NCI-H345 treated with DMSO at 0.1 percent for 48 hours (cell line): Measurements from ENCODE around the gene CEP112.

Experiments
- DNase-seq: peaks from one replicate; lab custom pipeline; 2025; ENCODE audit not compliant: unreplicated experiment; lab: John Stamatoyannopoulos, UW

The CEP112 gene

DNA sequence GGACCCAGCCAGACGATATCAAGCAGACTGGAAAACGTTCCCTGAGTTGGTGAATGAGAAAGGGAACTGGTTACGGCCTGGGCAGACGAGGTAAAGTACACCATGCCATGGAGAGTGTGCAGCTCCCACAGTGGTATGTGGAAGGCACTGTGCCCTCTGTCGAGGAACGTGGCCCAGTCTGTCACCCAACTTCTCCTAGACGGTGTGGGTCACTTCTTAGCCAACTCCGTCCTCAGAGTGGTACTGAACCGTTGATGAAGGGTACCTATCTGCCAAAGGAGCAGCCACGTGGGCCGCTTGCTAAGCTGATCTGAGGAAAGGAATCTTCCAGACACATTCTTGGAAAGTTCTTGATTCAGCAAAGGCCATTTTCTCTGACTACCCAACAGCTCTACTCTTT lies 574.4 kb downstream of the CEP112 start:
- no peak for DNase-seq

DNA sequence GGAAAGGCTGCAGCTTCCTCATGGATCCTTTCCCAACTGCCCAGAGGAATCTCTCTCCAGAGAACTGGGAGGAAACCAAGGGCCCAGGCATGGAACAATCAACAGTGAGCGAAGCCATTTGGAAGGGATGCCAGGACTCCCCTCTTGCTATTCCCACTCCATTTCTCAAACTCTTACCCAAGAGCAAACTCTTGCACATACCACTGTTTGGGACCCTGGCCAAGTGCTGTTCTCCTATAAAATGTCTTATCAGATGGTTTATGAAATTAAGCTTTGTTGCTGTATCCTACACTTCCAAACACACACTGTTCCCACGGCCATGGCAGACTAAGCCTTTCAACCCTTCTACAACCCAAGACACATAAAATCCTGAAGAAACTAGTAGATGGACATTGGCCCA lies 582.2 kb downstream of the CEP112 start:
- no peak for DNase-seq

DNA sequence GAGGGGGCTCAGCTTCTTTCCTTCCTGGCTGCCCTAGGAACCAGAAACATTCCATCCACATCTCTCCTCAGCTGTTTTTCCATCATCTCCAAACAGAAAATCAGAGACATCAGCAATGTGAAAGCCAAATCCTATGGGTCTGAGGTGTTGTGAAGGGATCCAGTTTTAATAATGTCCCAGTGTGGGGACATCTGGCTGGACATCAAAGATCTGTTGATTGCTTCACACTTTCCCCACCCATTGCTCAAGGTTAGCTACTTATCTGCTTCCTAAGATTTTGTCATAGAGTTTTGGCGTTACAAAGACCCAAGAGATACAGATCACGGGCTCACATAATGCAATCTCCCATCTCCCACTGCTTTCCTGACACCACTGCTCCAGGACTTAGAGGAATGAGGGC lies 582.6 kb downstream of the CEP112 start:
- no peak for DNase-seq

DNA sequence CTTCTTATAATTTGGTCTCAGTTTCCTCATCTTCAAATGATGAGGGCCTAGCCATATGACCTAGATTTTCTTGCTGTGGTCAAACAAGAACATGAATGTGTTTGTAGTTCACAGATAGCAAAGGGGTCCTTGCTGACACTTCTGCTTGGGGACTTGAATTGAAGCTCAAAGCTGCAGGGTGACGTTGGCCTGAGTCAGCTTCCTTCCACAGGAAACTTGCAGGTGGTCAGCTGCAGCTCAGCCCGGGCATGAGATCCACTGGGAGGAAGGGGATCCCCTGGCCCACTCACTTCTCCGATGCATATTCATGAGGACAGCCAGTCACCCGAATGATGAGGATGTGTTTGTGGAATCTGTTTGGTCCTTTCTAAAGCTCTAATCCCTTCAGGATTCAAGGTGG lies 587.9 kb downstream of the CEP112 start:
- no peak for DNase-seq

DNA sequence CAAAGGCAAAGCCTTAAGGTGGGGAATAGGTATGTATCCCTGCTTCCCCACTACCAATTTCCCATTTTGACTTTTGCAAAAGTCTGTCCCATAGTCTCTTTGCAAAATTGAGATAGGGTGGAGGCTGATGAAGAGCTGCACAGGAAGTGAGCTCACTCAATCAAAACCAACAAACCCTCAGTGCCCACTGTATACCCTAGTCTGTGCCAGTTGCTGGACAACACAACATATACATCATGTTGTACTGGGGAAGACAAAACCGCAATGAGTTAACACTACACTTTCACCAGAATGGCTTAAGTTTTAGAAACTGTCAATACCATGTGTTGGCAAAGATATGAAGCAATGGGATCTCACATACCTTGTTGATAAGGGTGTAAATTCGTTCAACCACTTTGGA lies 590.1 kb downstream of the CEP112 start:
- no peak for DNase-seq

DNA sequence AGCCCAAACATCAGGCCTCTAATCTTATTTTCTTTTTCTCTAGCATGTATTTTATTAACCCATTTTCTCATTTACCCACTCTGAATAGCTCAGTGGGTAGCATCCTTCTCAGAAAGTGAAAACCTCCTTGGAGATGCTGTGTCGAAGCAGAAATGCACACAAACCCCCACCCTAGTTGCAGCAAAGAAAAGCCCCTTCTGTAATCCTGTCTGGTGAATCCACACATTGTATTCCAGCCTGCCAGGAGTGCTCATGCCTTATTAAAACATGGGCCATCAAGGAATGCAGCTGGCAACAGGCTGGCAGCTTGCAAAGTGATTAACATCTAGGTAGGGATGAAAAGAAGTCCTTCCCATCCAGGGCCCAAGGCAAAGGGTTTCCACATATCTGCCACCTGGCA lies 590.8 kb downstream of the CEP112 start:
- DNase-seq = no peak

DNA sequence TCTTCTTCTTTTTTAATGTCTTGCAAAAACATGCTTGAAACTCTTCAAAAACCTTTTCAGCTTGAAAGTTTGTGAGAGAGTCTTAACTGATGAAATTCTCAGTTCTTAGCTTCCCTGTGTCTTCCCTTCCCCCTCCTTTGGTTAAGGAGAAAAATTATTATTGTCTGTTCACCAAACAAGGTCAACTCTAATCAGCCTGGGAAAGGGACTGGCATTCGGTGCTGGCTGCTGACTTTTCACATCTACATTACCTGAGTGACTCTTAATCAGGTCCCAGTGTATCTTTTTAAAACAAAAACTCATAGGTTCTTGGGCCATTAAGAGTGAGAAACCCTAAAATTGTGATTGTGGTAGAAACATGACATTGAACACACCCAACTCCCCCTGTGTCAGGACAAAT lies 591.4 kb downstream of the CEP112 start:
- DNase-seq = no peak

DNA sequence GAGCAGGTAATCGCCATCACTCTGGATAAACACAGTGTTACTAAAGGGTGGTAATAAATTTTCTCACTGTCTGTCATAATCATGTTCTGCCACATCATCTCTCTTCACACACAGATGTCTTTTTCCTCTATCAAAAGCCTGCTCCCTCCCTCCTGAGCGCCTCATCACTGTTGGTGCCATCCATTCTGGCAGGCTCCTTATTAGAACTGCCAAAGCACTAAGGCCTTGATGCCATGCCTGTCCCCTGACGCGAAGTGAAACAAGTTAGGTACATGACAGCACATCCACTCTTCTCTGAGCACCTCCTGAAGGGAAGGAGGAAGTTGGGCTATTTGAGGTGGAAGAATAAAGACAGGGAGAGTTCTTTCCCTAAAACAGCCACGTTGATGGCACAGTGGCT lies 592.3 kb downstream of the CEP112 start:
- no peak for DNase-seq

DNA sequence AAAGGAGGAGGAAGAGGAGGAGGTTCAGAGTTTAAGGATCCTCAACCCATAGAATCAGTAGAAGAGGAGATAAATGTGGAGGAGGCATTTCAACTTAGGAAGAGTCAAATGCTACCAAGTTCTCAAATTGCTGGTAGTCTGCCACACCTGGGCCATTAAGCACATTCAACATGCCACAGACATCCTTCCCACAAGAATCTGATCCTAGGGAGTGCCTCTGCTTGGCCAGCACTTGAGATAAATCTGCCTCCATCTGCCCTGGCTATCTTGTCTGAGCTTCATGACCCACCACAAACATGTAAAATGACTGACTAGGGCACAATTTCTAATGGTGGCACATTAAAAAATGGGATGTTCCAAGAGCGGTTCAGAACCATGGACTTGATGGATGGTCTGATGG lies 593.2 kb downstream of the CEP112 start:
- DNase-seq = no peak

DNA sequence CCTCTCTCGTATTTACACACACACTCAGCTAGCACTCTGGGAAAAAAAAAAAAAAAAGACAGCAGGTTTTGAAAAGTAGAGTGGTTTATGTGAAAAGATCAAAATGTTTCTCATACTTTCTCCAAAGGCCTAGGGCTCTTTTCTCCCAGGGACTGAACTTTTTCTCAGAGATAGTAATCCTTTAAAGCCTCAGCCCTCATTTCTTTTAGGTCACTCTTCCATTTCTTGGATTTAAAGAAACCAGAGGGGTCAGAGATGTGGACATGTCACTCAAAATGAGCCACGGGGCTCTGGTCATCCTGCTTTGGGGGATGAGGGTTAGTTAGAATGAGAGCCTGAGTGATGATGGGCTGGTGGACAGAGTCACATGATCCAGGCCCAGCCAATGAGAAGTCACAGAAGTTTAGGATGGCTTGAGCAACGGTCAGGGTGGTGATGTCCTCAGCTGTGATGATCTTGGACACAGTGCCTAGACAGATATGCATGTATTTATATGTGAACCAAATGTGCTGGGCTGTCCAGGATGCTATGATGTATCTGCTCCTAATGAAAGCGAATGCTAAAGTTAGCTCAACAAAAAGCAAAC lies 596.8 kb downstream of the CEP112 start:
- no peak for DNase-seq

DNA sequence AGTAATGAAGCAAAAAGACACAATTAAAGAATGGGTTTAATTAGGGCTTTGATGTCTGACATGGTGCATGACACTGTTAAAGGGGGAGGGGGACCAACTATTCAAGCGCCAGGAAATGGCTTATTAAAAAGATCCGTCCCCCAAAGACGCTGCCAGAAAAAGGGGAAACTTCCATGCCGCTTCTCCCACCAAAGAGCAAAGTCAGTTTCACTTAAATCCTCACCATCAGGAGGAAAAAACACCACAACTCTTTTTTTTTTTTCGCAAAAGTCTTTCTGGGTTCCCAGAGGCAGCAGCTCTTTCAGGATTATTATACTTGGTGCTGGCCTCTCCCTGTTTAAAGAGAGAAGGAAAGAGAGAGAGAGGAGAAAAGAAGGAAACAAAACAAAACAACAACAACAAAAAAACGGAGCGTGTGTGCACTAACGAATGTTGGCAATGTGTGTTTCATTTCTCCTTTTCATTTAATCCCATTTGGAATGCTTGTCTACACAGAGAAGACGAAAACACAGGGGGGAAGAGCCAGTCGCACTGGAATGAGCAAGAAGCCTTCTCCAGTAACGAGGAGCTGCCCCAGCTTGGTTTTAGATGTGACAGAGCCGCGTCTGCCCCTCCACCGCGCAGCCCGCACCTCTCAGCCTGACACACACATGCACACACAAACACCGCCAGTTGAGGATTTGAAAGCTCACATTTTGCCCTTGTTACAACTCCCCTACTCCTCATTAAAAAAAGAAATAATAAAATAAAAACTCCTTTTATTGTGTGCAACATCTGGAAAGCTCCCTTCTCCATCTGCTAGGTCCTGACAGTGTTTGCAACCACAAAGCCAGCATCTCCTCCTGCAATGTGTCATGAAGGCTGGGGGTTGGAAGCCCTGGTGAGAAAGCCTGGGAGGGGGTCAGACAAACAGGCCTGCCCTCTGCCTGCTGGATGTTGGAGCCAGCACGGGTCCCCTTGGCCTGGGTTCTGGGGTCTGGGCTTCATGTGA lies 597.8 kb downstream of the CEP112 start:
- DNase-seq = no peak

DNA sequence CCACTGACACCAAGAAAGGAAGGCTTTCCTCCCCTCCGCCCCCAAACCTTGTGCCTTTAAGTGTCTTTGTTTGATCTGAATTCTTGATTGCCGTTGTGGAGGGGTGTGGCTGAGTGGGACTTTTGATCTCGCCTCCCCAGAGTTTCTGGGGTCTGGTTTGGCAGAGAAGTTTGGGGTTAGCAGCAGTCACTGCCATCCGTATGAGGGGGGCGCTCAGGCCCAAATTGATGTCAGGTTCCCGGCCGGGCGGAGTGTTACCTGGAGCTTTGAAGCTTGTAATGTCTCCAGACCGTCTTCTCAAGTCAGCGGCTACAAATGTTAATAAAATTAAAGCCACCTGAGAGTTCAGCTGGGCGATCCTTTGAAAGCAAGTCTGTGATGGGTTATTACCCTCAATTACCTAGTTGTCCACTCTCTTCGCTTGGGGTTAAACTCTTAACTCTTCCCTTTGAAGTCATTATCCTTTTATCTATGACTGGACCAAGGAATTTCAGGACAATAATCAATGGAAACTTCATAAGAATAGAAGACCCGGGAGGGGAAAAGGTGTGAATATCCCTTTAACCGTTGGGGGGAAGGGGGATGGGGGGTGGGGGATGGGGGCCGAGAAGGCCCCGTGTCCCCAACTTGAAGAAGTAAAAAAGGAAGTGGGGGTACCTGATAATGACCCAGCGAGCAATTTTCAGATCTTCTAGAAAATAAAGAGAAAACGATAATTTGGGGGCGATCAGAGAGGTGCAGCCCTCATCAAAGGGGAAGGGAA lies 598.7 kb downstream of the CEP112 start:
- no peak for DNase-seq

DNA sequence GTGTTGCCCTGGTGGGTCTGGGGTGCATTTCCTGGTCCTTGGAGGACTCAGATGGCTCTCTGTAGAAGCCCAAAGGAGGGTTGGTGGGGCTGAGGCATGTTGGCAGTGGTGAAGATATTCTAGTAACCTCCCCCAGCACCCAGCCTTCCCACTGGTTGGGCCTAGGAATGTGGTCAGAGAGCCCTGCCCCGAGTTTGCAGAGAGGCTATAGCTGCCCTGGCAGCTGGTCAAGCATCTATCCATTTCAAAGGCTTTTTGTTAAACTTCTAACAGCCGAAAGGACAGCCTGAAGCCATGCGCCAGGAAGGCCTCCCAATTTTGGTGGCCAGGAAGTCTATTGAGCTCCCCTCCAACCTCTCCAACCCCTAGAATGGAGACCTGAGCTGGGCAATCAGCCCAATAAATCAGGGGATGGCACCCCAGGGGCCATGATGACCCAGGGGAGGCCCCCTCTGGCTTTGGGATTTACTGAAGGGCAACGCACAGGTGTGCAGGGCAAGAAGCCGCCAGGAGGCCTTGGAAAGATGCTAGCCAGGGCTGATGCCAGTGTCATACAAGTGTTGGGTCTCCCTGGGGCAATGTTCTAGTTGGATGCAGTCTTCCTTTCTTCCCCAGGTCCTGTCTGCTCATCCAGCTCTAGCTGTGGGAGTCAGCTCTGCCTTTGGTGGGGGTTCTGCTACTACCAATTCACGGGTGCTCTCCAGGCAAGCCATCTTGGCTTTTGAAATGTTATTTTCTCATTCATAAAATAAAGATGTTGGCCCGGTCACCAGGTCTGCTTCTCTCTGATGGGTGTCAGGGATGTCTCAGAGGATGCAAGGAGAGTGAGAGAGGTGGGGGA lies 599.6 kb downstream of the CEP112 start:
- DNase-seq = no peak

DNA sequence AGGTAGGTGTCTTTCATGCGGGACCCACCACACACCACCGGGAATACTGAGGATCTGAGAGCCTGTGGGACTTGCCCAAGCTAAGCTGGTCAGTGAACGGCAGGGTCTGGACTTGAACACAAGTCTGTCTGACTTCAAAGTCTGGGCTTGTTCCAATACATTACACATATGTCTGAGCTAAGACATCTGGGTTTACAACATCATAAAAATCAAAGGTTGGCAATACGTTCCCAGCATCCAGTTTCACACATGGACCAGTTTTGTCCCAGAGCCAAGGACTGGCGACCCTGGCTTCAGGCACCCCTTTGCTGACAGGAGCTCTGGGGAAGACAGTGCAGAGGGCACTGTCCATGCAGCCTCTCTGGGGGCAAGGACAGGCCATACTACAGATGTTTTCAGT lies 602.6 kb downstream of the CEP112 start:
- DNase-seq = no peak

DNA sequence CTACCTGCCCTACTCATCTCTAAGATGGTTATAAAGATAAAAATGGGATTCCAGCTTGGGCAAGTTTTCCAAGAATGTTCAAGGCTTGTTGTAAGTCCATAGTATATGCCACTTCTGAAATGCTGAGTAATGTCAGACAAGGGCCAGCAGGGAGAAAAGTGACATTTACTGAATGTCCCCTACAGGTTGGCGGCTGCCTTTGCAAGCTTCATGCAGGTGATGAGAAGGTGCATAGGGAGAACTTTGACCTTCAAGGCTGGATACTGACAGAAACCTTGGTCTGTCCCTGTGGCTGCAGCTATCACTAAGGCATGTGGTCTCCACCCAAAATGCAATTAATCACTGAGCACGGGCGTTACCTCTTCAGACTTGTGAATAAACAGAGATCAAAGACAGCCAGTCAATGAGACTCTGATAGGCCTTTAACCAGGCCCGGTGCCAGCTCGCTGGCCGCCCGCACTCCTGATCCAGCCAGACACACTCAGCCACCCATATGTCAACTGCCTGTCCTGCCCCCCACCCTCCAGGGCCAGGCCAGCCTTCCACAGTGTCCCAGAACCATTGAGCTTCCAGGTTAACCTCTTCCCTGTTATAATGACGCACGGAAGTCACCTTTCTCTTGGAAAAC lies 603.6 kb downstream of the CEP112 start:
- no peak for DNase-seq

DNA sequence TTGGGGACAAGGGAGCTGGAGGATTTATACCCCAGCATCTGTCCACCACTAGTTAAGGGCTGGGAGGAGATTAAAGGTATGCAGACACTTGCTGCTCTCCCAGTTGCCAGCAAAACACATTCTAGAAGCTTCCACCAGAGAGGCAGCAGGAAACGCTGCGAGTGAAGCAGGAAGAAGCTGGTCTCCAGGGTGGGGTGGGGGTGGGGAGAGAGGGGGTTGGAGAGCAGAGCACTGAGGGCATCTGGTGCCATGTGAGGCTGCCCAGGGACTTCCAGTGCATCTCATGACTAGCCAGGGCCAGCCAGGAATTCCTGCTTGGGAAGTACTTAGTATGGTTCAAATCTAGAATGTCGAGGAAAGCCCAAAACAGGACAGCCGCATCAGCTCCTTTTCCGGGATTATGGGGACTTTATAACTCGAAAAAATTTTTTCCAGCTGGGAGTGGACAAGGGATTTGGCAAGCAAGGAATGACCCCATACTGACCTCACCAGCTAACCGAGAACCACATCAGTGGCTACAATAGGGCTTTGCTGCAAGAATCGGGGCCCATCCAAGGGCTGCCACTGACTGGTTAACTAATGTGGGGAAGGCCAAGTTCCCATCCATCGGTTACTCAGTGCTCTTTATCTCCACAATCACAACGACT lies 604.3 kb downstream of the CEP112 start:
- no peak for DNase-seq

DNA sequence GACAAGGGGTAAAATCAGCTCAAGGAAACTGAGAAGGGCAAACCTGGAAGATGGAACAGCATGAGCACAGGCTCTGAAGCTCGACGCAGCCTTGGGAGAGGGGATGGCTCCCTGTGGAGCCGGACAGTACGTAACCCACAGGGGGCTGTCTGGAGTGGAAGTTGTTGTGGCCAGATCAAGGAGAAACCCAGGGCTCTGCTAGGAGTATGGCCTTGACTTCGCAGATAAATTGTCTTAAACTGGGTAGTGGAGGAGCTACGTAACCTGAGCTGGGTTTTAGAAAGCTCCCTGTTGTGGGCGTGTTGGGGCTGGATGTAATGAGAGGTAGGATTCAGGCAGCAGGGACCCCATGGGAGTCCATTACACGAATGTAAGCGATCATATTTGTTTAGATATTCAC lies 605.0 kb downstream of the CEP112 start:
- DNase-seq = no peak
